ENCODE results near the gene MAML2. TPM values are rescaled to one million over a fixed set of nuclear protein-coding genes. Genes with fewer than 3 reads are reported as not detected.

MAML2 gene
- total RNA-seq, 1 donor from 2014 or later = 11.9 TPM

- H3K27ac Mint-ChIP-seq = no peak overlapping the region
- peaks cover 65% of the 10 kb centered on the region for H3K4me1 Mint-ChIP-seq
- no peaks in the 10 kb centered on the region for H3K27me3 Mint-ChIP-seq
- DNase-seq = no peak
- intact Hi-C loops (cut with micrococcal nuclease) = no loop called here
- H3K36me3 Mint-ChIP-seq (ENCODE audit: low read depth) = peaks cover 33% of the 10 kb centered on the region
- no peak overlapping the region for H3K4me3 Mint-ChIP-seq
- H3K9me3 Mint-ChIP-seq = peaks cover 7% of the 10 kb centered on the region
Observed at GRCh38 chr11:96333191-96333719, 9.7 kb downstream of the MAML2 start.

- no peak overlapping the region for H3K27ac Mint-ChIP-seq
- H3K4me3 Mint-ChIP-seq = peak overlapping the region; percentile 1
- intact Hi-C loops (cut with micrococcal nuclease) = no loop called here
- peaks cover 33% of the 10 kb centered on the region for H3K36me3 Mint-ChIP-seq (ENCODE audit: low read depth)
- H3K9me3 Mint-ChIP-seq = peaks cover 7% of the 10 kb centered on the region
- DNase-seq = no peak
- H3K4me1 Mint-ChIP-seq = peaks cover 56% of the 10 kb centered on the region
- H3K27me3 Mint-ChIP-seq = no peaks in the 10 kb centered on the region
Observed at GRCh38 chr11:96332126-96332771, 10.7 kb downstream of the MAML2 start.

- intact Hi-C loops (cut with micrococcal nuclease) = no loop called here
- H3K27me3 Mint-ChIP-seq = no peaks in the 10 kb centered on the region
- peaks cover 36% of the 10 kb centered on the region for H3K36me3 Mint-ChIP-seq (ENCODE audit: low read depth)
- no peak for DNase-seq
- H3K27ac Mint-ChIP-seq = no peak overlapping the region
- H3K4me3 Mint-ChIP-seq = peak overlapping the region; percentile 1
- peaks cover 52% of the 10 kb centered on the region for H3K4me1 Mint-ChIP-seq
- H3K9me3 Mint-ChIP-seq = peaks cover 7% of the 10 kb centered on the region
Observed at GRCh38 chr11:96331699-96332116, 11.3 kb downstream of the MAML2 start.

- Mint-ChIP-seq H3K4me3 (no peak overlapping the region), H3K4me1 (peaks cover 51% of the 10 kb centered on the region), H3K9me3 (peaks cover 7% of the 10 kb centered on the region), H3K27ac (peak overlapping the region; percentile 39), H3K27me3 (no peaks in the 10 kb centered on the region), H3K36me3 (ENCODE audit: low read depth) (peaks cover 34% of the 10 kb centered on the region)
- intact Hi-C loops (cut with micrococcal nuclease) = no loop called here
- no peak for DNase-seq
Observed at GRCh38 chr11:96330511-96330859, 12.5 kb downstream of the MAML2 start.

GRCh38 chr11:96329855-96330510, 13.0 kb downstream of the MAML2 start:
- no peak overlapping the region for H3K4me3 Mint-ChIP-seq
- peaks cover 32% of the 10 kb centered on the region for H3K36me3 Mint-ChIP-seq (ENCODE audit: low read depth)
- H3K4me1 Mint-ChIP-seq = peaks cover 49% of the 10 kb centered on the region
- H3K27ac Mint-ChIP-seq = peak overlapping the region; percentile 85
- no peak for DNase-seq
- intact Hi-C loops (cut with micrococcal nuclease) = loop anchor here (1.0 kb wide), 1 partner anchor 7 kb away; no protein-coding TSS in a partner anchor
- peaks cover 7% of the 10 kb centered on the region for H3K9me3 Mint-ChIP-seq
- no peaks in the 10 kb centered on the region for H3K27me3 Mint-ChIP-seq

- no peak for DNase-seq
- H3K36me3 Mint-ChIP-seq (ENCODE audit: low read depth) = peaks cover 29% of the 10 kb centered on the region
- no peaks in the 10 kb centered on the region for H3K27me3 Mint-ChIP-seq
- H3K9me3 Mint-ChIP-seq = peaks cover 4% of the 10 kb centered on the region
- intact Hi-C loops (cut with micrococcal nuclease) = loop anchor here (1.0 kb wide), 1 partner anchor 8 kb away; no protein-coding TSS in a partner anchor
- peaks cover 46% of the 10 kb centered on the region for H3K4me1 Mint-ChIP-seq
- H3K27ac Mint-ChIP-seq = peak overlapping the region; percentile 85
- H3K4me3 Mint-ChIP-seq = peak overlapping the region; percentile 34
Observed at GRCh38 chr11:96329419-96329818, 13.6 kb downstream of the MAML2 start.

GRCh38 chr11:96328395-96329010, 14.5 kb downstream of the MAML2 start:
- no peak overlapping the region for H3K27ac Mint-ChIP-seq

GRCh38 chr11:96326959-96327358, 16.0 kb downstream of the MAML2 start:
- intact Hi-C loops (cut with micrococcal nuclease) = no loop called here
- Mint-ChIP-seq H3K9me3 (peaks cover 7% of the 10 kb centered on the region), H3K4me3 (no peak overlapping the region), H3K27ac (no peak overlapping the region), H3K36me3 (ENCODE audit: low read depth) (peaks cover 38% of the 10 kb centered on the region), H3K27me3 (no peaks in the 10 kb centered on the region), H3K4me1 (peaks cover 29% of the 10 kb centered on the region)
- no peak for DNase-seq

More at GRCh38 chr11:96328395-96329010, 14.5 kb downstream of the MAML2 start:
- Mint-ChIP-seq H3K27me3 (no peaks in the 10 kb centered on the region), H3K4me3 (no peak overlapping the region), H3K4me1 (peaks cover 40% of the 10 kb centered on the region), H3K36me3 (ENCODE audit: low read depth) (peaks cover 29% of the 10 kb centered on the region), H3K9me3 (peaks cover 3% of the 10 kb centered on the region)
- intact Hi-C loops (cut with micrococcal nuclease) = loop anchor here (1.0 kb wide), 1 partner anchor 9 kb away; no protein-coding TSS in a partner anchor
- no peak for DNase-seq

GRCh38 chr11:96324912-96325311, 18.1 kb downstream of the MAML2 start:
- H3K9me3 Mint-ChIP-seq = peaks cover 7% of the 10 kb centered on the region
- H3K27me3 Mint-ChIP-seq = no peaks in the 10 kb centered on the region
- H3K27ac Mint-ChIP-seq = no peak overlapping the region
- peaks cover 23% of the 10 kb centered on the region for H3K4me1 Mint-ChIP-seq
- intact Hi-C loops (cut with micrococcal nuclease) = no loop called here
- peaks cover 45% of the 10 kb centered on the region for H3K36me3 Mint-ChIP-seq (ENCODE audit: low read depth)
- no peak for DNase-seq
- H3K4me3 Mint-ChIP-seq = no peak overlapping the region

- no peaks in the 10 kb centered on the region for H3K27me3 Mint-ChIP-seq
- H3K9me3 Mint-ChIP-seq = peaks cover 4% of the 10 kb centered on the region
- DNase-seq = no peak
- H3K36me3 Mint-ChIP-seq (ENCODE audit: low read depth) = peaks cover 41% of the 10 kb centered on the region
- no peak overlapping the region for H3K4me3 Mint-ChIP-seq
- H3K4me1 Mint-ChIP-seq = peaks cover 13% of the 10 kb centered on the region
- intact Hi-C loops (cut with micrococcal nuclease) = no loop called here
- no peak overlapping the region for H3K27ac Mint-ChIP-seq
Observed at GRCh38 chr11:96323642-96323985, 19.4 kb downstream of the MAML2 start.

GRCh38 chr11:96322775-96323641, 20.0 kb downstream of the MAML2 start:
- peaks cover 4% of the 10 kb centered on the region for H3K9me3 Mint-ChIP-seq
- peaks cover 17% of the 10 kb centered on the region for H3K4me1 Mint-ChIP-seq
- H3K36me3 Mint-ChIP-seq (ENCODE audit: low read depth) = peaks cover 39% of the 10 kb centered on the region
- no peaks in the 10 kb centered on the region for H3K27me3 Mint-ChIP-seq
- H3K27ac Mint-ChIP-seq = no peak overlapping the region
- DNase-seq = no peak
- intact Hi-C loops (cut with micrococcal nuclease) = no loop called here
- H3K4me3 Mint-ChIP-seq = no peak overlapping the region

- H3K36me3 Mint-ChIP-seq (ENCODE audit: low read depth) = peaks cover 48% of the 10 kb centered on the region
Observed at GRCh38 chr11:96321091-96321490, 21.9 kb downstream of the MAML2 start.

GRCh38 chr11:96319898-96320656, 22.9 kb downstream of the MAML2 start:
- Mint-ChIP-seq H3K27me3 (no peaks in the 10 kb centered on the region), H3K9me3 (peaks cover 4% of the 10 kb centered on the region), H3K4me3 (no peak overlapping the region), H3K27ac (no peak overlapping the region), H3K36me3 (ENCODE audit: low read depth) (peaks cover 54% of the 10 kb centered on the region), H3K4me1 (peaks cover 26% of the 10 kb centered on the region)
- intact Hi-C loops (cut with micrococcal nuclease) = no loop called here
- peak; percentile 38 for DNase-seq

More at GRCh38 chr11:96321091-96321490, 21.9 kb downstream of the MAML2 start:
- no peak for DNase-seq
- peaks cover 25% of the 10 kb centered on the region for H3K4me1 Mint-ChIP-seq
- H3K27me3 Mint-ChIP-seq = no peaks in the 10 kb centered on the region
- peaks cover 4% of the 10 kb centered on the region for H3K9me3 Mint-ChIP-seq
- intact Hi-C loops (cut with micrococcal nuclease) = no loop called here
- no peak overlapping the region for H3K27ac Mint-ChIP-seq
- H3K4me3 Mint-ChIP-seq = no peak overlapping the region
